ENCODE results near the gene DPH3.

Gene DPH3

DNA sequence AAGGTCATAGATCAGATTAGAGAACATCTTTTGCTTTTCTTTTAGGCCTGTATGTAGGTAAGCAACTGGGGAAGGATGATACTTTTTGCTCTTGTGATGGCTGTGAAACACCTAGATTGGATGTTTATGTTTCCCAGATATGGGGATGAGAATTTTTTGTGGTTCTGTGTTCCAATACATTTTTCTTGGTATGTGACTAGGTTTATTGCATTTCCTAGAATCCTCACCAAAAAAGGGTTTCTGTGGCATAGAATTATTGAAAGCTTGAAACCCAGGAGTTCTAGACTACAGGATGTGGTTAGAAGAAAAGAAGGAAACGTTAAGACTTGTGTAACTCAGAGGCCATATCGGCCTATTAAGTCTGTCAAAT is 26.1 kb upstream of the DPH3 start:
- DNase-seq (ENCODE audit: low spot score) = no peak

DNA sequence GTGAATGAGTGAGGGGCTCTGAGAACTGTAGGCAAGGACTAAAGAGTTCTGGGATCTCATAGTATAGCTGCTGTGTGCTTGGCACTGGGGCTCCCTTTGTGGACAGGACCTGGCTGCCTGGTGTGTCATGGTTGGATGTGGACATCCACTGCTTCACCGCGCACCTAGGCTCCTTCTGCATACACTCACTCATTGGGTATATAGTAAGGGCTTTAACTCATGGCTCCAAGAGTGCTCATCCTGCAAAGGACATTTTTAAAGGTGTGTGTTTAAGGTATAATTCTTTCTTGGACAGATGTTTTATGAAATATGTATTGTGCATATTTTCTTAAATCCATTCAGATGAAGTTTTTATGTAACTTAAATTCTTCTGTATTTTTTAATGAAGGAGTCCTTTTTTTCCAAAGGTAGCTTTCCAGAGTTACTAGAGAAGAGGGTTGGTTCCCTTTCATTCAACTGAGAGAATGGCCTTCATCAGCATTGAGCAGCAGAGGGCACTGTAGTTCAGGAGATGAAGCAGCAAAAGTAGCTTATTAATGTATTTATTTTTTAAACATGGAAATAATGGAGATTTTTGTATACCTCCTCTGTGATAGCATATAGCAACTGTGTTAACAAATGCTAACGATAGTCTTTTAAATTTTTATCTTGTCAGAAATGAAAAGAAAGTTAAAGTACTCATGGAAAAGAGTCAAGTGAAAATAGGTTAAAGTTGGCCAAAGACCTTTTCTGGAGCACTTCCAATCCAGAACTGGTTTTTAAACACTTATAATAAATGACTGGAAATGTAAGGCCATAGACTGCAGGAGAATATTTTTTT is 25.5 kb upstream of the DPH3 start:
- no peak for DNase-seq (ENCODE audit: low spot score)

DNA sequence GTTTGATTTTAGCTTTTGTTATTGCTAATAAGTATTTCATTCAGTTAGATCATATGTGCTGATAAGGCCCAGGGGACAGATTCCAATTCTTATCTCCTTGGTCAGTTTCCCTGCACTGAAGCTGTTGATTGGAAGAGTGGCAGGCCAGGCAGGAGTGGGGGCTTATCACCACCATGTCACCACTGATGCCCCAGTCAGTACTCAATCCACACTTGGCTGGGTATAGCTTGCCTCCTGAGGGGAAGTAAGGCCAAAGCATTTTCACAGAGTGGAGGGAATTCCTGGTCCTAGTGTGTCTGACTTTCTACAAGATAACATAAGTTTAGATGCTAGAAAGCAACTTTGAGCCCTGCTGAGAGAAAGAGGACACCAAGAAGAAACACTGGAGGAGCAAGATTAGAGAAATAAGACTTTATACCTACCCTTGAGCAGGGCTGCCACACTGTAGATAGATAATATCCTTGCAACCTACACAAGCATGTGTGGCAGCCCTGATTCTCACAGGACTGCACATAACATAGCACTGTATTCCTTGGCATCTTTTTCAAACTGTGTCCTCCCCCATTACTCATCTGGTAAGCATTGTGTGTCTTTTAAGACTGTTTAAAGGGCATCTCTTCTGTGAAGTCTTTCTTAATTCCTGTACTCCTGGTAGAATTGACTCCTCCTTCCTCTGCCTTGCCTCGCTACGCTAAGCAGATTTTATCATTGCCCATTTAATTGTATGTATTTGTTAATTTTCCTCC is 24.6 kb upstream of the DPH3 start:
- DNase-seq (ENCODE audit: low spot score) = no peak

DNA sequence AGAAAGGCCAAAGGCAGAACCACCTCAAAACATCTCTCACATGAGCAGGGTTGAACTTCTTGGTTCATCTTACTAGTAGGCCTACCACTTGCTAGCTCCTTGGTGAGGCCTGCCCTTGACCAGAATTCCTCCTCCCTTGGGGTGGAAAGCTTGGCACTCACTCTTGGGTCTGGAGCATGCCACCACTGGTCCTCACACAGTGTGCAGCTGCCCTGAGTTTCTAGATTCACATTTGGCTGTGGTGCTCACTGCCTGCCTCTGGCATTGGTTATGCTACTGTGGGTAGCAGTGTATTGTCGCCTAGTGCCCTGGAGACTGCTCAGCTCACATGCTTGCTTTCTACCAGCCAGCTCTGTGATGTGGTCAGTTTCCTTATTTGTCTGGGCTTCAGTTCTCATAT is 23.9 kb upstream of the DPH3 start:
- no peak for DNase-seq (ENCODE audit: low spot score)

DNA sequence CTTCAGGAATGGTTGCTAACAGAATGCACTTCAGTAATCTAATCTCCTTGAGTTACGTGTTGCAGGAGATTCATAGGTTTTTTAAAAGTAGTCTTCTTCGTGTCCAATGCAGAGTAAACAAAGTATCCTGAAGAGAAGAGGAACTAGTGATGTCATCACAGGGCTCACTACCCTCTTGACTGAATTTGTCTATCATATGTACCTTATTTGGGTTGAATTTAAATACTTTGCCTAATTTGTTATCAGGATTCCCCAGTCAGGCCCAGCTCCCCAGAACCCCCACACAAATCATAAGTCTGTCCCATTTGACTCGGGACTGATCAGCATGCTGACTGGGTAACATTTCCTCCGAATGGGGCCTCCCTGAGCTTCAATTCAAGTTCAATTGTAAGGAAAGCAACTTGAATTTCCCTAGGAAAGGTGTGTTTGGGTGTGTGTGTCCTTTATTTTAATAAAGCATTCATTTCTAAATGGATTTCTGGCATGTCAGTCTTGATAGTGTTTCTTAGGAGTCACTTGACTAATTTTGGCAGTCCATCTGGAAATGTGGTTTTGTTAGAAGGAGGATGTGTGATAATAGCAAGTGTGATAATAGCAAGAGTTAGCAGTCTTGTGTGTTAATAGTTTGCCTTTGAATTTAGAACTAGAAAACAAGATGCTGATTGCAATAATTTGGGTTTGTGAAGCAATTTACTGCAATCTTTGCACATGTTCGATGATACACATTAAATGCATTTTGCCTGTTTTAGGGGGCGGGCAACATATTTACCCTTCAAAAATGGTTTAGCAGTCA is 22.2 kb upstream of the DPH3 start:
- DNase-seq (ENCODE audit: low spot score) = no peak

DNA sequence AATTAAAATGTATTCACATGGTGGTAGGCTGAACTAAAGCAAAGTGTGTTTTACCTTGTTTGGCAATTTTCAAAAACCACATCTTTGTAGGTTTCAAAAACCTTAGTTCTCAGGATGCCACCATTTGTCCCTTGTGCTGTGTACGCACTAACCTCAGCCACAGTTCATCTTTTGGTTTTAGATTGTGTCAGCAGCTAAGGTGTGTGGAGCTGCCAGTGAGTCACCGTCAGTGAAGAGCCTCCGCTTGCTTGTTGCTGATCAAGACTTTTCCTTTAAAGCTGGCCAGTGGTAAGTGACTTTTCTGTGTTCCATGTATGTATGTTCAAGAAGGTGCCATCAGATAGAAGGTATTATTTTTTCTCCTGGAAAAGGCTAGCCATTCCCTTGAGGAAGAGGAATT is 21.4 kb upstream of the DPH3 start:
- DNase-seq (ENCODE audit: low spot score) = no peak

DNA sequence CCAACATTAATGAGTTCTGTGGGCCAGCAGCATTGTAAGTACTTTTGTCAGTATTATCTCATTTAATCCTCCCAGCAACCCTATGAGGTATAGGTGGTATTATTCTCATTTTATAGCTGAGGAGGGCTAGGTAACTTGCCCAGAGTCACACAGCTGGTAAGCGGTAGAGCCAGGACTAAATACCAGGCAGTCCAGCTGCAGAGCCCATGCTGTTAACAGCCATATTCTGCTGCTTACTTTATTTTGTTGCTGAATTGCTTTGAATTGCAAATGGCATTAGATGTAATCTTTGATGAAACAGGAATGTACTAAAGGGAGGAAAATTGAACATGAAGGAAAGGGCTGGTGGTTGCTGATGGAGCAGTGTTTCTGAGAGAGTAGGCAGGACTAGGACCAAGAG is 19.9 kb upstream of the DPH3 start:
- DNase-seq (ENCODE audit: low spot score) = no peak

DNA sequence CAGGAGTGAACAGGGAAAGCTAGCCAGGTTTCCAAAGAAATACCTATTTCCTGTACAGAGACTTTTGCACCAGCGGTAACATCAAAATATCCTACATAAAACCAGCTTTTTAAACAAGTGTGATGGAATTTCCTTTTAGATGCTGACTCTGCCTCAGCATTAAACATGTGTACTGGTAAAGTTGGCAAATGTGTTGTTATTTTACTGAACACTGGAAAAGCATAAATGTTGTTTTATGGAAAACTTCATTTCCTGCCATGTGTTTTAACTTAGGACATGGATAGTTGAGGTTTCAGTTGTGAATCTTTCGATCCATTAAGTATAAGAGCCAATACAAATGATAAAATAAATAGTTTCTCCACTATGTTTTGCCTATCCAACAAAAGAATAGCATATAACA is 15.9 kb upstream of the DPH3 start:
- no peak for DNase-seq (ENCODE audit: low spot score)

DNA sequence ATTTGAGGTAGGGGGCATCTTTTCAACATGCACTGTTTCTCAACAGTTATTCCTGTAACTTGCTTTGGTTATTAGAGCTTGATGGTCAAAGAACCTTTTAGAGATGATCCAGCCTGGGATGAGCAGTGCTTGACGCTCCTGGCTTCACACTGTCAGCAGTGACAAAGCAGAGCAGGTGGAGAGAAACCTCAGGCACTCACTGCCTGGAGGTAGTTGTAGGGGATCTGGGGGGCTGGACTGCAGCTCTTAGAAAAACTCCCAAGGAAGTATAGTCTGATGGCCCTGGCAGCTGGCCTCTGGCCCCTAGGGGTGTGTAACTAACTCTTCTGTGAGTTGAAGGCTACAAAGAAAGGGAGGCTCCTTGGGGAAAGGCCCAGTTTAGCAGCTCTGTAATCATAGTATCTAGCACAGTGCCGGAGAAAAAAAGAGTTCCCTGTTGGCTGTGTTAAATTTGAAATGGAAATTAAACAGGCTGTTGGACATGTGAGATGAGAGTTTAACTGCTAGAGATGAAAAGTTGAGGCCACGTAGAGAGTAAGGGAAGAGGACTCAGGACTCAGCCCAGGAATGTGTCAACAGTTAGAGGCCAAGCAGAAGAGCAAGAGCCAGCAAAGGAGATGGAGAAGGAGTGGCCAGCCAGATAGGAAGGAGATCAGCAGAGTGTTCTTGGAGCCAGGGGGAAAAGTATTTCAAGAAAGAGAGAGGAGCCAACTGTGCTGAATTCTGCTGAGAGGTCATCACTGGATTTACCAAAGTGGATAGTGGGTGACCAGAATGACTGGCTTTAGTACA is 14.5 kb upstream of the DPH3 start:
- DNase-seq (ENCODE audit: low spot score) = no peak

DNA sequence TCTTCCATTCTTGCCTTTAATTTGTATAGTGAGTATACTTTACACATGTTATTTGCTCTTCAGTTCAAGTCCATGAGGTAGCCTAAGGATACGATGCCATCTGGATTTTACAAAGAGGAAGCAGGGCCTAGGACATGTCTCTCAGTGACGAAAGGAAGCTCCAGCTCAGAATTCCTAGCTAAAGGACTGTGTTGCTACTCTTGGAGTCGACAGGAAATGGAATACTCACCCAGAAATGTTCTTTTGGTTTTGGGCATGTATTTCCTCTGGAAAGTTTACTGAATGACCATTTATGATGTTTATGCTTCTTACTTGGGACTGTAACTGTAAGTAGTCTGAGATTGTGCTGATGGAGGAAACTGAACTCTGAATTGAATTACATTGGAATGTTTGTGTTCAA is 12.7 kb upstream of the DPH3 start:
- no peak for DNase-seq (ENCODE audit: low spot score)

DNA sequence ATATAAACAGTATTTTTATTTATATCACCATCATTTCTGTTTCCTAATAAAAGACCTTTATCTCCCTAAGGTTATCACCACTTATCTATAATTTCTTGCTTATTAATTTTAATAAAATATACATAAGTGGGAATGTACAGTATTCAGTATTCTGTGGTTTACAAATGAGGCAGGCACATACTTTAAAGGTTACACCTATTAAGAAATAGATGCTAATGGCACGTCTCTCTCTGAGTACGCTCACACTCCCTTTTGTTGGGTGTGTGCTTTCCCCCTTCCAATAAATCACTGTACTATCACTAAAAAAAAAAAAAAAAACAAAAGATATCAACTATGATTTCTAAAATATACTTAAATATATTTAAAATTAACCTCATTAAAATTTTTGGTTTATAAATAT is 9.1 kb upstream of the DPH3 start:
- no peak for DNase-seq (ENCODE audit: low spot score)

DNA sequence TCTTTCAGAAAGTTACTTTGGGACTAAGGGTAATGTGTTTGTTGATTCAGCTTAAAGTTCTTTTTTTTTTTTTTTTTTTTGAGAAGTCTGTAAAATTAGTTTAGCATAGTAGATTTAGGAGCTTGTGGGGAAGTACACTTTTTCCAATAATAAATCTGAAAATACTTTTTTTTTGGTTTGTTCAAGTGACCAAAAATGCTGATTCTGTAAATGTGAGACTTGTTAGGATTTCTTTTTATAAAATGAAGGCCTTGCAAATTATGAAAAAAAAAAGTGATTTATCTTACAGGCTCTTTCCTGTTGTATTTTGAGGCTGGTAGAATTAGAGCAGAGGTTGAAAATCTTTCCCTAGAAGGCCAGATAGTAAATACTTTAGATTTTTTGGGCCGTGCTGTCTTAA is 7.8 kb upstream of the DPH3 start:
- no peak for DNase-seq (ENCODE audit: low spot score)

DNA sequence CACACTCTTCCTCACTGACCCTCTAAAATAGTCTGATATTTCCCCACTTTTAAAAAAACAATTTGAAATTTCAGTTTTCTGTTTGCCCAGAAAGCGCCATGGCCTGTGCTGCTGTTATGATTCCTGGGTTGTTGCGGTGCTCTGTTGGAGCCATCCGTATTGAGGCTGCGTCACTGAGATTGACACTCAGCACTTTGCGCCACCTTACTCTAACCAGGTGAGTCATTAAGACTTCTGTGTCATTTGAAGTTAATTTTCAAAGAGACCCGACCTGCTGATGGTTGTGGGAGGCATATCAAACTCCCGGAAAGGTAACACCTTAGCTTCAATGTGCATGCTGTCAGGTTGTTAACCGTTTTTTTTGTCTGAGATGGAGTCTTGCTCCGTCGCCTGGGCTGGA is 6.1 kb upstream of the DPH3 start:
- DNase-seq (ENCODE audit: low spot score) = no peak

DNA sequence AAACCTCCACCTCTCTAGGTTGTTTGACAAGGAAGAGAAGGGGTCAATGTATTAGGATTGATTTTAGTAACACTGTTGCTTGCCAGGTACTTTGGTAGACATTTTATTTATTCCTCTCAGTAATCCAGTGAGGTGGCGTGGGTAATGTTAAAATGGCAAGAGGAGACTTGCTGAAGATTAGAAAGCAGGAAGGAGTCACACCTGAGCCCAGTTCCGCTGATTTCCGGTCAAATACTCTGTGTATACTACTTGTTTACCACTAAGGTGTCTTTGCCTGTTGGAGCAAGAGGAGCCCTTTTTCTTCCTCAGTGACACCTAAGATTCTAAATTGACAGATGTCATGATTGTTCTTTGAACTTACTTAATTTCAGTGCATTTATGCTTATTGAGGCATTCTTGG is 2.0 kb upstream of the DPH3 start:
- DNase-seq (ENCODE audit: low spot score) = no peak

DNA sequence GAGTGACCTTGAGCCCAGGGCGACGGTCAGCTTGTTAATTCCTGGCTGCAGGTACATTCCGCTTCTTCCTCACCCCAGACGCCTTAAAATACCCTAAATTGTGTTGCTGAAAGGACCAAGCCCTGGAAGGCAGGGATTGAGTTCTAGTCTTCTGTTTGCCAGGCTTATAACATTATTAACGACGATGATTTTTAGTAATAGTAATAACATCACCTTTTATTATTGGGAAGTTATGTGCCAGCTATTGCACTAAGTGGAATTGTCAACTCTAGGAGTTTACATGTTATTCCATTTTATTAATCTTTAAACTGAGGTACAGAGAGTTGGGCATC is 678 bp upstream of the DPH3 start:
- DNase-seq (ENCODE audit: low spot score) = no peak

DNA sequence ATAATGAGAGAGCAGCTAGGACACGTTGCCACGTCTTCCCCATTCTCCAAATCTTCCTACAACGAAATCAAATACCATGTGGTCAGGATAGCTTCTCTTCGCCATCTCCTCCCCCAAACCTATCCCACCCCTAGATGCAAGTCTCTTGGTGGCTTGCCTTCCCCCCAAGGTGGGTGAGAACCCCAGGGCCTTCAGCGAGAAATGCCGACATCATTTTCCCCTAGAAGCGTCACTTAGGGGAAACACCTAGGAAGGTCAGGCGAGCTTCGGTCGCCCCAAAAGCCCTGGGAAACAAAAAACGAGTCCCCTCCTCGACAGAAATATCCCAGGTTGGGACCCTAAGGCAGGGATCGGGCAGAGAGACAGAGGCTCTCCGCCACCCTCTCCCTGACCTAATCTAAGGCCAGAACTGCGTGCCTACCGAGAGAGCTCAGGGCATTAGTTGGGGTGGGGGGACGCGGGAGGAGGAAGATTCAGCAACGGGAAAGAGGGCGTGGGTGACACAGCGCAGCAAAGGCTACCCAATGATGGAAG is 502 bp downstream of the DPH3 start:
- DNase-seq (ENCODE audit: low spot score) = no peak

DNA sequence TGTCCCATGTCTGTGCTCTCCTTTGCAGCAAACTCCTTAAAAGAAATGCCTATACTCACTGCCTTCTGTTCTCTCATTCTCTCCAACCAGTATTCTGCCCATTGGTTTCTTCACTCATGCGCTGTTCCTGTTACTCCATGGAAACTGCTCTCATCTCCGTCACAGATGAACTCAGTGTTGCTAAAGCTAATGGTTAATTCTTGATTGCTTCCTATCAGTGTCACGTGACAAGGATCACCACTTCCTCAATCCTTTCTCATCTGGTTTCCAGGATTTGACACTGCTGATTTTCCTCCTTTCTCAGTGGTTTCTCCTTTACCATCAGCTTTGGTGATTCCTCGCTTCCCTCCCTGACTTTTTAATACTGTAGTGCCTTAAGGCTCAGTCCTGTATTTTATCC is 2.6 kb downstream of the DPH3 start:
- no peak for DNase-seq (ENCODE audit: low spot score)

DNA sequence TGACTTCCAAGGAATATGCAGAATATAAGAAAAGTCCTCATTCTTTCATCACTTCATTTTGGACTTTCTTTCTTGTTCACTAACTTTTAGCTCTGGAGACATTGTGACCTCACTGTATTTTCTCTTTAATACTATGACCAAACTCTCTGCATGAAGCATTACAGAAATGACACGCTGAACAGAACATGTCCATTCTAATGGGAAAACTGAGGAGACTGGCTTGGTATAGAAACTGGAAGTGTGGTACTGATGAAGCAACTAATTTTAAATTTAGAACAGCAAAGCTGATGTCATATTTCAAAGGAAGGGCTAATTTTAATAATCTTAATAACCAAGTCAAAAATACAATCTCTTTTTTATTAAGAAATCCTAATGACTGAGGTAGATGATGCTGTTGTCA is 4.7 kb downstream of the DPH3 start:
- DNase-seq (ENCODE audit: low spot score) = no peak

DNA sequence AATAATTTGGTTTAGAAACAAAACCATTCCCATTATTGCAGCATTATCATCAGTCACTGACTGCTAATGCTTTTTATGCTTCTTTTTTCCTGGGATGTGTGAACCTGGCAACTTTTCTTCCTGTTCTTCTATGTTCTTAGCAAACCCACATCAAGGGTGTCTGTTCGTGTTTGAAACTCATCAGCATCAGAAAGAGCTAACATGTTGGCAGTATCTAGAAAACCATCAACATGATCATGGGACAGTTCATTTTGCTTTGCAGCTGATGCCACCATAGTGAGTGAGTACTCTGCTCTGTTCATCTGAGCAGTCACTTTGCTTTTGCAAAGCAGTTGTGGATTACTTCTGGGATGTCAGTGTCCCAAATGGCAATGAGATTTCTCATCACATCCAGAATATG is 5.9 kb downstream of the DPH3 start:
- DNase-seq (ENCODE audit: low spot score) = no peak

DNA sequence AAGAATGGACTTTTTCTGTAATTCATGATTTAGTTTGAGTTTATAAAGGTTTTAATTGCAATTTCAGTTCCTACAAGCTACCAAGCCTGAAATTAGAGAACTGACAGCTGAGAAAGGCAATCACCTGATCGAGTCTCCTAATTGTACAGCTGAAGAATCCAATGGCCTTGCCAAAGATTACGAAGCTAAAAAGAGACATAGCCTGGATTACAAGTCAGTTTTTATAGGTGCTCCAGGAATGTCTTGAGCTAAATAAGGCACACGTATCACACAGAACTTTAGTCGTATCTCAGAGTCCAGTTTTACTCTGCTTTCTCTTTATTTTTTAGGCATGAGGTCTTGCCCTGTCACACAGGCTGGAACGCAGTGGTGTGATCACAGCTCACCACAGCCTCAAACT is 6.6 kb downstream of the DPH3 start:
- DNase-seq (ENCODE audit: low spot score) = no peak

DNA sequence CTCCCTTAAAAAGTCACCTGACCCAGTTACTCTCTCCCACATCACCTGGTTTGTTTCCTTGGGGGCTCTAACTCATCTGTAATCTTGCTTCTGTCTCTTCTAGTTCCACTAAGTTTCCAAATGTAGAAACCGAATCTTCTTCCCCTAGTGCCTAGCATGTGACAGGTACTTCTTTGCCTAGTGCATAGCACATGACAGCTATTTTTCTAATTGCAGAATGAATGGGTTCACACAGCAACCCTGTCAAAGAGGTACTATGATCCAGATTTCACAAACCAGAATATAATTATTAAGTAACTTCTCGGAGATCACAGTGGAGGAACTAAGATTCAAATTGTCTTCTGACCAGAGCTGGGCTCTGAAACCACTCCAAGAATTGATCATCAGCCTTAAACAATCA is 7.4 kb downstream of the DPH3 start:
- no peak for DNase-seq (ENCODE audit: low spot score)

DNA sequence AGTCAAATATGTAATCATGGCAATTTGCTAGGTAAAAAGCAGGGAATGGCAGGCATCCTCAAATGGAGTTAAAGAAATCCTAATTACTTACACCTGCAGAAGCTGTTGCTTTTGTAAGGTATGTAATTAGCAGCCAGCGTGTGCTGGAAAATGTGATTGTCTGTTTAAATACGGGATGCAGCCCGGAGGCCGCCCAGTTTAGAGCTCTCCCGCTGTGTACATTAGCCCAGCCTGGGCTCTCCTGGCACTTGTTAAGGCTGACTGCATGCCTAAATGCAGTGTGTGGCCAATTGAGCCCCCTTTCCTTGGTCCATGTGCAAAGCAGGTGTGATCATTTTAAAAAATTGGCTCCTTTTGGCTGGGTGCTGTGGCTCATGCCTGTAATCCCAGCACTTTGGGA is 9.0 kb downstream of the DPH3 start:
- DNase-seq (ENCODE audit: low spot score) = no peak
